ENCODE results near the gene POLR1A.

DNA sequence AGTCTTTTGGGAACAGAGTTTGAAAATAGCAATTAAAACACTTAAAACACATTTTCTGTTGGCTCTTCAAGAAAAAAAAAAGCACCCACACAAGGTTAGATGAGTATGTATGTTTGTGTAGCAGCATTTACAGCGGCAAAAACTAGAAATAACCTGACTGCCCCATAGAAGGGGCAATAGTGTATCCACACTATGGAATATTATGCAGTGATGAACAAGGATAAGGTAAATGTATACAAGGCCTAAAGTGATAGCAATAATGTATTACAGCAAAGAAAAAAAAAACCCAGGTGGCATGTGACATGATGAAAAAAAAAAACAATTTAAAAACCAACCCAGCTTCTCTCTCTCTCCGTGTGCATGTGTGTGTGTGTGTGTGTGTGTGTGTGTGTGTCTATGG is 34.8 kb downstream of the POLR1A start:
- TF ChIP-seq CTCF (IDR thresholded peaks at IDR 0.05 in 4 of 5, conservative IDR thresholded peaks at IDR 0.05 in 1 of 5) (no peak), POLR2A (IDR thresholded peaks at IDR 0.05) (no peak)

Measured in gastrocnemius medialis (tissue), 4 donors.